Left lung (tissue), 10 donors: ENCODE data around the gene ACAP1. TPM values are rescaled to one million over a fixed set of nuclear protein-coding genes. Genes with fewer than 3 reads are reported as not detected.

Experiments
- ATAC-seq: fragments of 200-7000 bp; cut with Tn5 transposase; one replicate; pipeline ENCODE4 v1.9.1; 2020; ENCODE audit warnings: moderate library complexity
- DNase-seq, 4 donors: peaks; one replicate each; pipeline ENCODE4 v3.0.0-alpha.2; 2013 to 2020
- H3K27ac ChIP-seq, 2 donors: fragments of 200-600 bp; sonication (generic) in 1 of 2; one replicate each; pipeline versions ENCODE4 v1.5.0 to v1.8.0; 2020 to 2021
- H3K27me3 ChIP-seq, 2 donors: fragments of 200-600 bp; sonication (generic) in 1 of 2; one replicate each; pipeline versions ENCODE4 v1.5.0 to v1.8.0; 2020 to 2021
- H3K36me3 ChIP-seq, 2 donors: fragments of 200-600 bp; sonication (generic) in 1 of 2; one replicate each; pipeline versions ENCODE4 v1.5.0 to v1.8.0; 2020 to 2021
- H3K4me1 ChIP-seq, 2 donors: fragments of 200-600 bp; one replicate each; pipeline ENCODE4 v1.8.0; 2021
- H3K4me3 ChIP-seq, 2 donors: fragments of 200-600 bp; sonication (generic) in 1 of 2; one replicate each; pipeline versions ENCODE4 v1.5.0 to v1.8.0; 2020 to 2021; ENCODE audit warnings: mild to moderate bottlenecking in 1 of 2
- H3K9me3 ChIP-seq, 2 donors: fragments of 200-600 bp; sonication (generic) in 1 of 2; one replicate each; pipeline versions ENCODE4 v1.5.0 to v1.8.0; 2020 to 2021
- CTCF ChIP-seq, 2 donors: fragments of 200-600 bp; sonication (generic) in 1 of 2; IDR thresholded peaks; one replicate each; pipeline versions ENCODE4 v1.5.0 to v1.8.0; 2021; ENCODE audit warnings: antibody characterized with exemption in 2 of 2
- intact Hi-C, 2 donors: fragments of 100-400 bp; cut with DNase I; formaldehyde crosslinking; loops; one replicate each; pipeline versions ENCODE4 v1.11.2 to v1.14.2; 2022
- polyA plus RNA-seq, 6 donors: library from polyadenylated mRNA; unstranded; fragments of 120-200 nt; gene quantifications; one replicate each; pipeline ENCODE4 v1.2.1, GENCODE V29; 2013; ENCODE audit not compliant: insufficient read length in 6 of 6
- total RNA-seq, 2 donors: library from RNA; stranded (reverse); fragmentation: NEBNext Ultra II Directional; extraction: Animal tissue kit (Norgen Biotek cat#: 25700); gene quantifications; one replicate each; pipeline ENCODE4 v1.2.1, GENCODE V29; 2021
- donor health status: DM: no; HTN: yes; CAD: no.
- donor health status: DM: no; HTN: no; CAD: no.

ACAP1 gene
- total and polyA plus RNA-seq, 8 donors: 6.7 to 51.4 (median 9.2) TPM

GRCh38 chr17:7311110-7311705 lies 25.1 kb upstream of the ACAP1 start:
- Histone ChIP-seq H3K4me1 (peaks cover 33 to 68% of the 10 kb centered on the region in 2 donors), H3K27ac (no peak overlapping the region), H3K9me3 (no peaks in the 10 kb centered on the region), H3K36me3 (peaks cover 7 to 52% of the 10 kb centered on the region in 2 donors), H3K4me3 (no peak overlapping the region), H3K27me3 (no peaks in the 10 kb centered on the region)
- TF ChIP-seq CTCF (IDR thresholded peaks at IDR 0.05): no peak
- intact Hi-C loops: no loop called here
- ATAC-seq (no peak), DNase-seq (no peak)

DNA sequence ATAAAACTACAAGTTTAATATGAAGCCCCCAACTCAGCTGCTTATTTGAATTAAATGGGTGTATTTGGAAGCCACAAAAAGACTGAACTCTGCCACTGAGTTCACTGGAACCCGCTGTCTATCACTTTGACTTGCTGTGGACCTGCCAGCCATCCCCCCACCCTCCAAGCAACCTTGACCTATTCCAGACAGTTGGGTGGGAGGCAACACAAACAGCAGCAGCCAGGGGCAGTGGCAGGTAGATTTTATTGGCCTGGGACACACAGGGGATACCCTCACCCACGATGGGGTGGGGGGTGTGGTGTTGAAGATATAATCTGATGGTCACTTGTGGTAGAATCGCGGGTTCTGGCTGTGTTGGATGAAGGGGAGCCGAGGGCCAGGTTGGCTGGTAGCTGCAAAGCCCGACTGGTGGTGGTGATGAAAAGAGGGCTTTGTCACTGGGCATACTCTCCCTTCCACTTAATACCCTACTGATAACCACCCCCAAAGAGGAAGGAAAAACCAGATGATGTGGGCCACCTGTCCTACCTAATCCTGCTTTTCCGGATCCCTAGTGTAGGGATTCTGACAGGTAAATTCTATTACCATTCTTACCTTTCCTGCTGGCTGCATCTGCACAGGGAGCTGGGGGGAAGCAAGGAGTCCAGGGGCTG lies 23.8 kb upstream of the ACAP1 start:
- ATAC-seq: no peak
- no peak for TF ChIP-seq CTCF (IDR thresholded peaks at IDR 0.05)
- intact Hi-C loops: no loop called here
- peaks cover 7 to 66% of the 10 kb centered on the region in 2 donors for H3K36me3 ChIP-seq
- no peaks in the 10 kb centered on the region for H3K27me3 ChIP-seq
- H3K9me3 ChIP-seq: no peaks in the 10 kb centered on the region
- H3K27ac ChIP-seq: no peak overlapping the region
- peaks cover 32 to 65% of the 10 kb centered on the region in 2 donors for H3K4me1 ChIP-seq
- DNase-seq: peak in 1 of 4 donors; percentile 17
- no peak overlapping the region for H3K4me3 ChIP-seq

DNA sequence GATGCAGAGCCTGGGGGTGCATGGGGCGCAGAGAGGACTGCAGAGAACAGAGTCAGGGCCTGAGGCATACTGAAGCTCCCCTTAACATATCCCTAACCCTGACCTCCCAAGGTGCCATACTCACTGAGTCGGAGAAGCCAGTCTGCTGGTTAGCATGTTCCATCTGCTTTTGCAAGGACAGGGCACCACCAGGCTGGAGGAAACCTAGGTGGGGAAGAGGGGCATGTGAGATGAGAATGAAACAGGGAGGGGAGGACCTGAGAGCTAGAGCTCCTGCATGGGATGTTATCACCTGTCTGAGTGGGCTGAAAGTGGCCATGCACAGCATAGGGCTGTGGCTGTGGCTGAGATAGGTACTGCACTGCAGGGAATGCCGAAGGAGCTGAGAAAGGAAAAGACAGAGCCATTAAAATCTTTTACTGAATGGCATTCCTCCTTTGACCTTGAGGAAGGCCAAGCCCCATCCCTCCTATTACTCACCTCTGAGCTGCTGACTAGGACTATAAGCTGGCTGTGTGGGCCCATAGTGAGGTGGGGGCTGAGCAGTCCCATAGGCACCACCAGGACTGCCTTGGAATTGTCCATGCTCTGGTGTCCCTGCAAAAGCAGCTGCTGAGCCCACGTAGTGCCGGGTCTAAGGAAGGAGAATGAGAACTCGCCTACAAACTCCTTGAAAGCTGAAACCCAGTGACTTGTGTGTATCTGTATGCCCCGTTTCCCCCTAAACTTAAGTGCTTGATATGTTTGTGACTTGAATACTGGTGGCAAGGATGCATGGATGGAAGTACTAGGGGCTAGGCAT lies 23.0 kb upstream of the ACAP1 start:
- TF ChIP-seq CTCF (IDR thresholded peaks at IDR 0.05): peak in 1 of 2 donors; percentile 23
- Histone ChIP-seq H3K27ac (no peak overlapping the region), H3K27me3 (no peaks in the 10 kb centered on the region), H3K9me3 (no peaks in the 10 kb centered on the region), H3K4me1 (peaks cover 32 to 65% of the 10 kb centered on the region in 2 donors), H3K4me3 (peak overlapping the region in 1 of 2 donors; percentile 79), H3K36me3 (peaks cover 7 to 73% of the 10 kb centered on the region in 2 donors)
- DNase-seq (no peak), ATAC-seq (no peak)
- intact Hi-C loops: no loop called here

DNA sequence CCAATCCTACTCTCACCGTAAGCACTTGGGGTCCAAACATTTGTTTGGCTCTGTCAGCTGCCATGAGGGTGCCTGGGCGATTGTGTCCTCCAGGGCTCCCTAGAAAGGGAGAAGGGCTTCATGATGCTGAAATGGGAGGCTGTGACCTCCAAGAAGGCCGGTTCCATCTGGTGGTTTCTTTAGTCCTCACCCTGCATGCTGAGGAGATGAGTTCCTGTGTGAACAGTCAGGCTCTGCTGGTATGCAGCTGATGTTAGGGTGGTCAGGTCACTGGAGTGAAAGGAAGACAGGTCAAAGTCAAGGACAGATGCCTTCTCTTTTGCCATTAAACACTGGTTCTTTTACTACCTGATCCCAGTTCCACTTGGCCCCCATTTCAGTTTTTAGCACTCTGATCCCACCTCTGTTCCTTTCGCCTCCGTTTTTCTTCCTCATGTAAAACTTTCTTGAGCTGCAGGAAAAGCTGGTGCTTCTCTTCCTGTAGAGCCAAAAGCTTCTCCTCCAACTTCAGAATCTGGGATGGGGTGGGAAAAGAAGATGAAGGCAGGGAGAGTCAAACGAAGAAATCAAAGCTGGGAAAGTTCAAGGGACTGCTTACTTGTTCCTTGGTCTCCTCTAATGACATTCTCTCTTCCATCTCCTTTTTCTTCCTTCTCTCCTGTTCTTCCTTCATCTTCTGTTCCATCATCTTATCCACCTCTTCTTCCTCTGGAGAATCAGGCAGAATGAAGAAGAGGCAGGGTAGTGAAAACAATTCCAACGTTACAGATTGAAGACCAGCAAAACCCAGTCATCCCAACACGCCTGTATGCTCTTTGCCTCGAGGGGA lies 22.2 kb upstream of the ACAP1 start:
- DNase-seq (no peak), ATAC-seq (no peak)
- H3K4me3 ChIP-seq: peak overlapping the region; percentile 79 to 86
- peak overlapping the region; percentile 92 to 96 for H3K27ac ChIP-seq
- peaks cover 7 to 81% of the 10 kb centered on the region in 2 donors for H3K36me3 ChIP-seq
- no peaks in the 10 kb centered on the region for H3K9me3 ChIP-seq
- peaks cover 28 to 61% of the 10 kb centered on the region in 2 donors for H3K4me1 ChIP-seq
- TF ChIP-seq CTCF (IDR thresholded peaks at IDR 0.05): no peak
- no peaks in the 10 kb centered on the region for H3K27me3 ChIP-seq
- intact Hi-C loops: no loop called here
